ENCODE measurements around the gene ETFRF1.

The ETFRF1 gene, protein sequence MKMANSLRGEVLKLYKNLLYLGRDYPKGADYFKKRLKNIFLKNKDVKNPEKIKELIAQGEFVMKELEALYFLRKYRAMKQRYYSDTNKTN

DNA sequence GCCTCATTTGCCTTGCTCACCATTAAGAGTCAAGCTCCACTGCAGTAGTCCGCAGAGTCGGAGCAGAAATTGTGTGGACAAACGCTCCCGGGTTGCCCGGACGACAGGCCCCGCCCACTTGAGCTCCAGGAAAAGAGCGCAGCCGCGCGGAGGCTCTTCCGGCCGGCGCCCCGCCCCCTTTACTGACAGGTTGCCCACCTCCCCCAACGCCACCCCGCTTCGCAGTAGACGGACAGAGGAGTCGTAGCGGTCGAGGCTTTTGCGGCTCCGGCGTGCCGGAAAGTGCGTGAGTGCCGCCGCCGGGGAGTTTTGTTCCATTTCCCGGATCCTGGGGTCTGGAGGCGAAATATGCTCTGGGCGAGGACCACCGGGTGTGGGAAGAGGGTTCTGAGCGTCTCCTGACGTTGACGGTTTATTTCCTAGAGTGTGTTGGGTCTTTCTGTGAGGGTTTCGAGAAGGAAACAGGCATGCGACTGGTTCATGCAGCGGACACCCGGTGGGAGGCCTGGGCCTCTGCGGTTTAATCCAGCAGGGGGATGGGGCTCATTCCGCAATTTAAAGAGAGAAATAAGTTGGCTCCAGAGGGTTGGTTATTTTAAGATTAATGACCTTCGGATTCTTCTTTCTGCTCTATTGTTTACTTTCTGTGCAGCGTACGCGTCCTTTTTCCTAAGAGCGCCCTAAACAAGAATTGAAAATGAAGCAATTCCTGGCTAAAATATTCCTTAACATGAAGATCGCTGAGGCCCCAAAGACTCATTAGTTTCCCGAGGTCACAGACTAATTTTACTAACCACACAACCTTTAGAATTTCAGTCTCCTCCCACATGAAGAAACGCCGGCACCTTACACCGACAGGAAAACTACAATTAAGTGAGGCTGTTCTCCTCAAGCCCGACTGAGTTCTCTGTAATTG lies at the start of gene ETFRF1, which contains the start of gene DNAI7:
Gene ETFRF1, plus strand, starts transcription at position 182 of the 916 bp plus-strand sequence. CDS start 8,720 bp downstream, outside the sequence.
Gene DNAI7, minus strand, starts transcription at position 105 of the 916 bp plus-strand sequence. Its CDS starts 82 bp downstream, at position 23.
- DNase-seq (ENCODE audit: low read depth in 3 of 3, low spot score in 1 of 3) = peak; percentile 83 to 90 (median 84)

DNA sequence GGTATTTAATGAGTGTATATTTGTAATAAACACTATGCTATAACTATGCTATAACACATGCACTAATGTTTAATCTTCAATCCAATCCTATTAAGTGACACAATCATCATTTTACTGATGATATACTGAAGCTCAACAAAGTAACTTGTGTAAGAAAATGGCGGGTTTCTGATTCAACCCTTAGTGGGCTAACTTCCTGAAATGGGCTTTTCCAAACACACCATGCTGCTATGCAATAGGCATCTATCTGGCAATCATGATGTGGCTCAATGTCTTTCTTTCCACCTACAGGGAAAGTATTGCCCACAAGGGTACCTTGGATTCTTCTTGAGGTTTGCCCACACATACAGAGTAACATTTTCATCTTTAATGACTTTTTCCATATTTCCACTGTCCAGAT lies 48.4 kb upstream of the ETFRF1 start:
- DNase-seq (ENCODE audit: low read depth in 3 of 3, low spot score in 1 of 3) = no peak

DNA sequence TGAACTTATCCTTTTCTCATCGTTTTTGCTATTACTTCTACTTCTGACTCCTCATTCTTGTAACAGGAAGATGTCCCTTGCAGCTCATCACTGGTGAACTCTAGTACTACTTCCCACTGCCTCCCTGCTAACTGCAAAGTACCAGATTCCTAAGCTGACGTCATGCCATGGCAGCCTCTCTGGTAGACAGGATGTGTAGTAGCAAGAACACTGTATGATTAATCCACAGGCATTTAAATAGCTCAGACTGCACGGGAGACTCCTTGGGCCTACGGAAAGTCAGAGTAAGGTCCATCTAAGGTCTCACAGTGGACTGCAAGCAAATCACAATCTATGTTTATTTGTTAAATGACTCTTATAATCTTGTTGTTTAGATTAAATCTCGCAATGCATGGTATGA lies 43.6 kb upstream of the ETFRF1 start:
- no peak for DNase-seq (ENCODE audit: low read depth in 3 of 3, low spot score in 1 of 3)

DNA sequence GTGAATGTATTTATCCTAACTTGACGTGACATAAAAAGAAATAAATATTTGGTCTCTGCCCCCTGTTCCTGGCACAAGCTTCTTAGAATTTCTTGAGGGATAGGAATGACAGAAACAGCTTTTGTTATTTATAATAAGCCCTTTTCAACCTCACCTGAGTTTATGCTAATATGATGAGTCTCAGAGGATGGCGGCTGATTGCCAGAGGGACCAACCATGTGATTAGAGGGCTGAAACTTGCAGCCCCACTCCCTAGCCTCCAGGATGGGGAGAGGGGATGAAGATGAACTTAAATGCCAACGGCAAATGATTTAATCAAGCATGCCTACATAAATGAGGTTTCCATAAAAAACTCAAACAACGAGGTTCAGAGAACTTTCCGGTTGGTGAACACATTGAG lies 43.0 kb upstream of the ETFRF1 start:
- no peak for DNase-seq (ENCODE audit: low read depth in 3 of 3, low spot score in 1 of 3)

DNA sequence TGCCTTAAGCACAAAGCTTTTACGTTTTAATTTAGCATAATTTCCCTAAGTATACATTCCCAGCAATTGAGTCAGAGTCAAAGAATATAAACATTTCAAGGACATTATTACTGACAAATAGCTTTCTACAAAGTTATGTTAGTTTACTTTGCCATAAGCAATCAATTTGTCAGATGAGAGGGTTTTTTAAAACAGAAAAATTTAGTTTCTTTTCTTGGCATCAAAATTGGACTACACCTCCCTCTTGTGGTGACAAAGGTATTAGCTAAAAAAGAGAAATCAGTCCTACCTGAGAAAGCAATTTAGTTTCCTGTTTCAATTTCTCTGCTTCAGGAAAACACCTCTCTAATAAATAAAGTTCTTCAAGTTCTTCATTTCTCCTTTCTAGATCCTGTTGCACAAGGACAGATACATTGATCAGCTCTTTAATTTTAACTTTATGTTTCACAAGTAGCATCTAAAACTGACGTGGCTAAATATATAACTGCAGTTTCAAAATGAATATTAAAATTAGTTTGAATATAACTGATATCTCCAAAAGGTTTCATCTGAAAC lies 39.9 kb upstream of the ETFRF1 start:
- no peak for DNase-seq (ENCODE audit: low read depth in 3 of 3, low spot score in 1 of 3)

DNA sequence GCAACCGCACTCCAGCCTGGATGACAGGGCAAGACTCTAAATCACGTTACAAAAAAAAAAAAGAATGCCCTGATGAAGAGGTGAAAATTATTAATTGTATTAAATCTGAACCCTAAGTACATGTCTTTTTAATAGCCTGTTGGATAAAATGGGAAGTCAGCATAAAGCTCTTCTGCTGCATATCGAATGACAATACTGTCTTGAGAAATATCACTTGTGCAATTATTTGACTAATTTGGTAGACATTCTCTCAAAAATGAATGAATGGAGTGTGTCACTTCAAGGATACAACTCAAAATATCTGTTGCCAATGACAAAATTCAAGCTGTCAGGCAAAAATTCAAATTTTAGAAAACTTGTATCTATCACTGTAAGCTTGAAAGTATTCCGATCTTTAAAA lies 39.0 kb upstream of the ETFRF1 start:
- DNase-seq (ENCODE audit: low read depth in 3 of 3, low spot score in 1 of 3) = no peak

DNA sequence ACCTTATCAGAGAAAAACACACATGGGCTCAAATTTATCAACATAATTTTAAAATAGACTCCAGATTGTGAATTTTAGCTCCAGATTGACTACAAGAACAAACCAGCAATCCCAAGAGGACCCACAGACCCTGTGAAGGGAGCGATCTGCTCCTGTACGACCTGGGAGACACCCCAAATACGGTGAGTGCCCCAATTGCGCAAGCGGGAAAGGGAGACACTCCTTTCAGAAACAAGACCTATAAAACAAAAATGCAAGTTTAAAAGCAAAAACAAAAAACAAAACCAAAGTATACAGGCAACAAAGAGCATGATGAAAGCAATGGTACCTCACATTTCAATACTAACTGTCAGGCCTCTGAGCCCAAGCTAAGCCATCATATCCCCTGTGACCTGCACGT lies 32.2 kb upstream of the ETFRF1 start:
- no peak for DNase-seq (ENCODE audit: low read depth in 3 of 3, low spot score in 1 of 3)

DNA sequence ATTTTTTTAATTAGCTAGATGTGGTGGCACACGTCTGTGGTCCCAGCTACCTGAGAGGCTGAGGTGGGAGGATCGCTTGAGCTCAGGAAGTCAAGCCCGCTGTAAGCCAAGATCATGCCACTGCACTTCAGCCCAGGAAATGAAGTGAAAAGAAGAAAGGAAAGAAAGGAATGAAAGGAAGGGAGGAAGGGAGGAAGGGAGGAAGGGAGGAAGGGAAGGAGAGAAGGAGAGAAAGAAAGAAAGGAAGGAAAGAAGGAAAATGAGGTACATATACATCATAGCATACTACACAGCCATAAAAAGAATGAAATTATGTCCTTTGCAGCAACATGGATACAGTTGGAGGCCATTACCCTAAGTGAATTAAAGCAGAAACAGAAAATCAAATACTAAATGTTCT lies 12.3 kb upstream of the ETFRF1 start:
- no peak for DNase-seq (ENCODE audit: low read depth in 3 of 3, low spot score in 1 of 3)

DNA sequence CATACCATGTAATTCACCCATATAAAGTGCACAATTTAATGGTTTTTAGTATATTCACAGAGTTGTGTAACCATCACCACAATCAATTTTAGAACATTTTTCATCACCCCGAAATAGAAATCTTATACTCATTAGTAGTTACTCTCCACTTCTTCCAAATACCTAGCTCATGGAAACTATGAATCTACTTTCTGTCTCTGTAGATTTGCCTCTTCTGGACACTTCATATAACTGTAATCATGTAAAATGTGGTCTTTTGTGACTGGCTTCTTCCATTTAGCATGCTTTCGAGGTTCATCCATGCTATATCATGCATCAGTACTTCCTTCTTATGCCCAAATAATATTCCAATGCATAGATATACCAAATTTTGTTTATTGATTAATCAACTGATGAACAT lies 10.9 kb upstream of the ETFRF1 start:
- no peak for DNase-seq (ENCODE audit: low read depth in 3 of 3, low spot score in 1 of 3)

DNA sequence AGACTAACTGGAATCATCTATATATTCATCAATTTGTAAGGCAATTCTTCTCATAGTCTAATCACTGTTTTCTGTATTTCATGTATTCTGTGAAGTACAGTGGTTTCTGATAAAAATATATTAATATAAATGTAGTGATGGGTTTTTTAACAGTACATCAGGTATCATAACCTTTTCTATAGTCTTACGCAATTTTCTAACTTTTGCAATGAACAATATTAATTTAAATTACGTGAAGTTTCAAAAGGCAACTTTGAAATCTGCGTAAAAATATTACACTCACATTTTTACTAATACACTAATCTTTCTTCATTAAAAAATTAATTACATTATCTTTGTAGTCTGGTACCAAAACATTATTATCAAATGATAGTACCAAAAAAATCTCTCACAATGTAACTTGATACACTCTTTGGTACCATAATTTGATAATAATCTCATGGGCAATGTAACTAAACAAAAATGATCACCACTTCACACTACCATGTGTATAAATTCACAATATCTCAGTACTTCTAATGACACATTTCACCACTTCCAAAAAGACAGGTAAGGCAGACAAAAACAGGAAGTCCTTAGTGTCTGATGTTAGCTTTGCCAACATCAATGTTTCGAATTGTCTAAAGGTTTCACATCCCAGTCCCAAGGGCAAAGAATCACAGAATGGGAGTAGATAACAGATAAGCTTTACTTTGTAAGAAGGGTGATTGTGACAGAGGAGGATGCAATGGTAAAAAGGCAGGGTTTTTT lies 8.8 kb upstream of the ETFRF1 start:
- no peak for DNase-seq (ENCODE audit: low read depth in 3 of 3, low spot score in 1 of 3)

DNA sequence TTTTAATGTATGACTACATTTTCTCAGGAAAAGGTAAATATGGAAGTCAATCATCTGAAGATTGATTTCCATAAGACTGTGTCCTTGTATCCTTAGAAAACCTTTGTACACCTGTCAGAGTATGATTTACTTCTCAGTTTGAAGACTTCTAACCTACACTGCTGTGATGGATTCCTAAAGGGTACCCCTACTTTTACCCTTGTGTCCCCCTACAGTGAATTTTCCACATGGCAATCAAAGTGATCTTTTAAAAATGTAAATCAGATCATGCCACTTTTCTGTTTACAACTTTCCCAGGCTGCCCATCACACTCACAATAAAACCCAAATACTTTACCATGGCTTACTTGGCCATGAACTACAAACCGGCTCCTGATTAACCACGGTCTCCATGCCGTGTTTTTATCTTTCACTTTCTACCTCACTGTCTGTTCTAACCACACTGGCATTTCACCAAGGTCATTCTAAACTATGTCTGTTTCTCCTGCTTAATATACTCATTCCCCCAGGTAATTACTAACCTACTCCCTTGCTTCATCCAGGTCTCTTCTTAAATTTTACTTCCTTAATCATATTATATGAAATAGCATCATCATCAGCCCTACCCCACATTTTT lies 8.1 kb upstream of the ETFRF1 start:
- no peak for DNase-seq (ENCODE audit: low read depth in 3 of 3, low spot score in 1 of 3)

DNA sequence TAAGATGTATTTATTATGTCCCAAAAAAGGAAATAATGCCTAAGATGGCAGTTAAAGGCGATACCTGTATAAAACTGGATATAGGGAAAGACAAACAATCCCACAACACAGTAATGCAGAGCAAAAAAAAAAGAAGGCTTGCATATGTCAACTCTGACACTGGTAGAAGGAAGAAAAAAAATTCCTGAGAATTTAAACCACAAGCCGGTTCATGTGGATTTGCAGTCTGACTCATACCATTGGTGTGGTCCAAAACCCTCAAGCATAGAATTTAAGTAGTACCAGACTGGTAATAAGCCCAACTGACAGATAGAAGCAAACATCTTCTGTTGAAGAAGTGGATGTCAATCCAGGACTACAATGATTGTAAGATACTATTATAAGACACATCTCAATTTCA lies 7.3 kb upstream of the ETFRF1 start:
- no peak for DNase-seq (ENCODE audit: low read depth in 3 of 3, low spot score in 1 of 3)

DNA sequence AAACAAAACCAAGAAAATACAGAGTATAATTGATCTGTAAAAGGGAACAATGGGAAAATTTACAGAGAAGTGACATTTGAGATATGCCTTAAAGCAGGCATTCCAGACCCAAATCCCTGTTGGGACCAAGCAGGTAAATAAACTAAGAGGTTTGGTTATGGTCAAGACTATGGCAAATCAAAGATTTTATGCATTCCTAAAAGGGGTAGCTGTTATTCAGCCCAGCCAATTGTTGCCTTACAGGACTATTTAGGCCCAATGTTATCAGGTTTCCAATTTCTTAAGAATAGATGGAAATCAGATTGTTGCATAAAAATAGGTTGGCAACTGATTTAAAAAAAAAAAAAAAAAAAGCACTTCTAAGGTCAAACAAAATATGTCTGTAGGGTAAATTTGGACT lies 5.4 kb upstream of the ETFRF1 start:
- DNase-seq (ENCODE audit: low read depth in 3 of 3, low spot score in 1 of 3) = no peak

DNA sequence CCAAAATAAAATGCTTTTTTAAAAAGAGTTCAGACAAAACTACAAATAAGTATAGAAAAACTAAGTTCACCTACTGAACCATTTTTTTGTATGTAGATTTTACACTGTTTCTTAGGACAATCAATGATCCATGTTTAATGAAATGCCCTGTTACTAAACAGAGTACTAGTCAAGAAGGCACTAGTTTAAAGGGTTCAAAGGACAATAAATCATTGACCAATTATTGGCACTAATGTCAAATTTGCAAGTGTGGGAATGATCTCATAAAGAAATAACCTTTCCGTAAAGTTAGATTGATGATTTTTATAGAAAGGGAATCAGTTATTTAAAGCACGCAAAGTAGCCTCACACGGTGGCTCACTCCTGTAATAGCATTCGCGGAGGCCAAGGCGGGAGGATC lies 4.2 kb upstream of the ETFRF1 start:
- no peak for DNase-seq (ENCODE audit: low read depth in 3 of 3, low spot score in 1 of 3)

DNA sequence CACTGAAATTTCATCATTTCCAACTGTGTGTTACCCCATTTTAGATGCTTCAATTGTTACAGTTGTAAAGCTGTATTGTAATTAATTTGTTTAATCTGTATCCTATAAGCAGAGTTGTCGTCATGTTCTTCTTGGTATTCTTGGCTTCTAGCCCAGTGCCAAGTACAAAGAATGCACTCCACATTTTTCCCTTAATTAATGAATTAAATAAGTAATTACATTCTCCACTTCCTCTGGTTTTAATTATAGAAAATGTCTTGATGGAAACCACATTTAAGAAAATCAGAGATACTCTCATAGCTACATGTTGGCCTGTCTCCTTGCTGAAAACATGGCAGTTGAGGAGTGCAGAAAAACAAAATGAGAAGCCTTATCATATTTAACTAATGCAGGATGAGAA lies 823 bp upstream of the ETFRF1 start:
- no peak for DNase-seq (ENCODE audit: low read depth in 3 of 3, low spot score in 1 of 3)

DNA sequence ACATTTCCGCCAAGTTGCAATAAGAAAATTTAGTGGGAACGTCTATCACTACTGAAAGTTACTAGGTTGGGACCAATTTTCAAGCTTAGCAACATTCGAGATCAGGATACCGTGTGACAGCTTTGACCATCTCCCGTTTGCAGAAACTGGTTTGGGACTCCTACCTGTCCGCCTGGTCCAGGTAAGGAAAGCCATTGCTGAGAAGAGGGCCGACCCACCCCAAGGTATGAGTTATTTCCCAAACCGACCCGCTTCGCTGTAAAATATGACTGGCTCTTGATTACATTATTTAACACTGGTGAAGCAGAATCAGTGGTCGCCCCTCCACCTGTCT lies 348 bp upstream of the ETFRF1 start:
- DNase-seq (ENCODE audit: low read depth in 3 of 3, low spot score in 1 of 3) = no peak

DNA sequence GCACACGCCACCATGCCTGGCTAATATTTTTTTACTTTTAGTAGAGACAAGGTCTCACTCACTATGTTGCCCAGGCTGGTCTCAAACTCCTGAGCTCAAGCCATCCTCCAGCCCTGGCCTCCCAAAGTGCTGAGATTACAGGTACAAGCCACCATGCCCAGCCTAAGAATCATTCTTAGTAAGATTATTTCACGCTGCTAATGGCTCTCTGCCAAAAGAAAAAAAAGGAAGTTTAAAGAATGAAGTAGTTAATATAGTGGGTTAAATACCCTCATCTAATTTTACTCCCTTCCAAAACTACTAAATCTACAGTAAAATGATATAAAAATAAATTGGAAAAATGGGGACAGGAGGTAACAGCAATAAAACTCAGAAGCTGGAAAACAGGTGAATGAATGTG lies 2.6 kb downstream of the ETFRF1 start:
- DNase-seq (ENCODE audit: low read depth in 3 of 3, low spot score in 1 of 3) = no peak

DNA sequence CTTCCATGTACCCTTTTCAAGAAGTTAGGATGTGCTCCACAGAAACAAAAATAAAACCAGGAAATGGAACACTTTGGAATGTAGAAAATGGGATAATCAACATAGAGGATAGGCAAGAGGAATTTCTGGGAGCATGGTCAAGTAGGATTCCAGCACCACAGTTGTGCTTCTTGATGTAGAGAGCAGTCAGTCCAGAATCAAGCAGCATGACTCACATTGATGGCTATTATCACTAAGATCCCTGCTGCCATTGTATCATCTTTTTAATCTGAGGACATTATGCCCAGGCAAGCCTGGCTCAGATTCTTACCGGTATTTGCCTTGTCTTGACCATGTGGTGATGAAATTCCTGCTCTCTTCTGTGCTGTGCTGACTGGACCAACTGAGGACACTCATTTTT lies 5.7 kb downstream of the ETFRF1 start:
- DNase-seq (ENCODE audit: low read depth in 3 of 3, low spot score in 1 of 3) = no peak

DNA sequence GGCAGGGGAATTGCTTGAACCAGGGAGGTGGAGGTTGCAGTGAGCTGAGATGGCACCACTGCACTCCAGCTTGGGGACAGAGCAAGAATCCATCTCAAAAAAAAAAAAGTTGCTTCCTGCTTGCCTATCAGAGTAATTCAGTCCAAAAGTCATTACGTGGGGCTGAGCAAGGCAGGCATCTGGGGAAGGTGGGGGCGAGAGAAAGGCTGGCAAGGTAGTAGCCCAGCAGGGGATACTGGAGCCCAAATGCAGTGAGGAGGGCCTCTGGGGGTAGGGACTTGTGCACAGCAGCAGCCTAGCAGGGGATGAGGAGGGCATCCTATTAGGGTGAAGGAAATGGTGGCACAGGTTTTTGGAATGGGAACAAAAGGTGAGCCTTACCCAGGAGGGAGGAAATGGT lies 7.1 kb downstream of the ETFRF1 start:
- DNase-seq (ENCODE audit: low read depth in 3 of 3, low spot score in 1 of 3) = no peak

DNA sequence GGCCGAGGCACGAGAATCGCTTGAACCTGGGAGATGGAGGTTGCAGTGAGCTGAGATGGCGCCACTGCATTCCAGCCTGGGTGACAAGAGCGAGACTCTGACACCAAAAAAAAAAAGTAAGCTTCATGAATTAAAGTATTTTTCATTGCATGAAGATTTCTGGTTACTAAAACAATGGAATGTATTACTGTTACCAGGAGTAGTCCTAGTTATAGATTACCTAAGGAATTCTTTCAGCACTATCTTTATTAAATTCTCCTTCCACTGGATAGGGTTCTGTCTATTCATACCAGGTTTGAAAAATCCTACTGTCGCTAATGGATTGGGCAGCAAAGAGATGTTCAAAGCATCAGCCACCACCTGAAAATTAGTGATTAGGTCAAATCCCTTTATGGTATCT lies 12.4 kb downstream of the ETFRF1 start:
- DNase-seq (ENCODE audit: low read depth in 3 of 3, low spot score in 1 of 3) = no peak

DNA sequence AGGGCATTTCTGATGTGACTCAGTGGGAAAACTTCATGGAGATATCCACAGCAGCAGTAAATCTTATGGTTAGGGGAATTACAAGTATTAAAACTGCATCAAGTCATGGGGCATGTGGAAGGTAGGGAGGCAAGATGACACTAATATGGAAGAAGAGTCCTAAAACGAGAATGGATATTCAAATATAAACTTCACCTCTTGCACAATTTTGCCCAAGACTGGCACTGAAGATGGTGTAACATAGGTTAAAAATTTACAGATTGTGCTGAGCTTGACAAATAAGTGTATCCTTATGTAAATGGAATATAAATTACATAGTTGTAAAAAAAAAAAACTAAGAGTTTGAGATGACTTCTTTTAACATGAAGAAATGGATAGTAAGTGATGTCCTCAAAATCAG lies 12.8 kb downstream of the ETFRF1 start:
- DNase-seq (ENCODE audit: low read depth in 3 of 3, low spot score in 1 of 3) = no peak

DNA sequence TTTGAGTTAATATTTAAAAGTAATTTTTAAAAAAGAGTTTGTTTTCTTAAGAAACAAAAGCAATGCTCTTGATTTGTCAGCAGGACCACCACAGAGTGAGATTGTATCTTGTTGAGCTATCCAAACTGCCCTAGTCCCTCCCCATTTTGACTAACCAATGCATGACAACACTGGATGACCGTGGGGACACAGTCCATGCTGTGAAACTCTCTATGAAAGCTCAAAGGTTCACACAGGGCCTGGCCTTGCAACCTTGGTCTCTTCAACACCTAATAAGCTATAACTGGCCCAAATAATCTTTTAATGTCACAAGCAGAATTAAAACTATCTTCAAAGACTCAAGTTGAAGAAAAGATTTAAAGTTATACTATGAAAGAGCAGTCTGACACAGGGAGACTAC lies 13.5 kb downstream of the ETFRF1 start:
- no peak for DNase-seq (ENCODE audit: low read depth in 3 of 3, low spot score in 1 of 3)
